HepG2 (cell line): ENCODE data around the gene EXOC6B. TPM values are rescaled to one million over a fixed set of nuclear protein-coding genes. Genes with fewer than 3 reads are reported as not detected.

Source experiments
- ATAC-seq: fragments of 200-7000 bp; cut with Tn5 transposase; 3 replicates; pipeline ENCODE4 v1.9.1; 2020; ENCODE audit warnings: mild to moderate bottlenecking, moderate library complexity
- BruUV-seq: library from RNA; stranded (reverse); fragments of 400-500 nt; replicated peaks from 2 replicates; lab custom pipeline; 2021; lab: Mats Ljungman, UMichigan
- CTCF ChIA-PET: fragments of 300-600 bp; formaldehyde crosslinking; extraction: SDS; loops from one replicate; lab custom pipeline; 2021; ENCODE audit warnings: low total read pairs, inconsistent platforms, low intra/inter-chr PET ratio; lab: Yijun Ruan, JAX
- POLR2A ChIA-PET: fragments of 350-600 bp; sonication (Branson Sonifier 250); formaldehyde crosslinking; loops from one replicate; lab custom pipeline; 2020; ENCODE audit warnings: antibody characterized with exemption, inconsistent platforms; lab: Yijun Ruan, JAX
- DNase-seq: peaks from one replicate; pipeline ENCODE4 v3.0.0-alpha.2; 2015; ENCODE audit warnings: low spot score
- FAIRE-seq: peaks from 3 replicates; lab custom pipeline; 2011; peaks lifted over from hg19 to GRCh38; lab: Jason Lieb, UNC
- H2AFZ ChIP-seq: one replicate; pipeline ENCODE4 v1.6.1; 2011; ENCODE audit warnings: low read length, inconsistent platforms
- H3K27ac ChIP-seq: fragments of 300-600 bp; 3 replicates; pipeline ENCODE4 v1.8.0; 2011; ENCODE audit warnings: mixed run types, mild to moderate bottlenecking, mixed read lengths, low read length, inconsistent platforms; ENCODE audit not compliant: insufficient read depth; ENCODE audit errors: extremely low read length
- H3K27me3 ChIP-seq, 2 experiments: fragments of 200-600 bp in 1 of 2; 2 replicates in 1 of 2; 3 replicates in 1 of 2; pipeline versions ENCODE4 v1.6.0 to v1.8.0; 2011; ENCODE audit warnings: low read length in 2 of 2, mild to moderate bottlenecking in 2 of 2, moderate library complexity in 2 of 2, inconsistent platforms in 1 of 2; ENCODE audit not compliant: insufficient read depth in 2 of 2, control insufficient read depth in 1 of 2
- H3K36me3 ChIP-seq, 2 experiments: fragments of 200-600 bp in 1 of 2; replicated peaks in 1 of 2; 2 replicates in 1 of 2; 3 replicates in 1 of 2; pipeline versions ENCODE4 v1.5.1 to v1.8.0; 2011; ENCODE audit warnings: low read length in 2 of 2, inconsistent platforms in 1 of 2; ENCODE audit not compliant: insufficient read depth in 2 of 2, control insufficient read depth in 1 of 2
- H3K4me1 ChIP-seq: 2 replicates; pipeline ENCODE4 v1.5.1; 2012; ENCODE audit warnings: low read length, inconsistent platforms; ENCODE audit not compliant: insufficient read depth
- H3K4me2 ChIP-seq: 2 replicates; pipeline ENCODE4 v1.6.0; 2011; ENCODE audit warnings: low read depth, low read length, inconsistent platforms
- H3K4me3 ChIP-seq, 3 experiments: fragments of 200-600 bp in 1 of 3; sonication (generic), shearing (Covaris generic) in 1 of 3; replicated peaks in 1 of 3; 2 replicates each; pipeline ENCODE4 v1.5.1; 2011 to 2016; ENCODE audit warnings: low read length in 3 of 3, inconsistent platforms in 2 of 3, low read depth in 2 of 3, mild to moderate bottlenecking in 2 of 3, control low read depth in 1 of 3, mixed read lengths in 1 of 3; ENCODE audit not compliant: insufficient read depth in 1 of 3
- H3K79me2 ChIP-seq: one replicate; pipeline ENCODE4 v1.6.1; 2011; ENCODE audit warnings: low read length, inconsistent platforms; ENCODE audit not compliant: insufficient read depth
- H3K9ac ChIP-seq: 2 replicates; pipeline ENCODE4 v1.6.0; 2011; ENCODE audit warnings: mild to moderate bottlenecking, low read depth, low read length, inconsistent platforms; ENCODE audit not compliant: insufficient read depth
- H3K9me3 ChIP-seq: 2 replicates; pipeline ENCODE4 v1.5.1; 2012; ENCODE audit warnings: mild to moderate bottlenecking, low read length
- H4K20me1 ChIP-seq: 2 replicates; pipeline ENCODE4 v1.6.0; 2011; ENCODE audit warnings: inconsistent platforms, mild to moderate bottlenecking, low read length, moderate library complexity; ENCODE audit not compliant: insufficient read depth
- ATRX ChIP-seq: sonication (generic); formaldehyde crosslinking; IDR thresholded peaks from 2 replicates; pipeline ENCODE4 v1.4.0; 2020; ENCODE audit warnings: missing genetic modification reagents, borderline replicate concordance
- CEBPB ChIP-seq: IDR thresholded peaks from 2 replicates; pipeline ENCODE4 v1.6.1; 2011; ENCODE audit warnings: low read depth, low read length, improper control_type of control experiment, borderline replicate concordance
- MNT ChIP-seq: fragments of 450-650 bp; IDR thresholded peaks from 2 replicates; pipeline ENCODE4 v1.6.1; 2016
- NFKB2 ChIP-seq: sonication (generic); formaldehyde crosslinking; IDR thresholded peaks from 2 replicates; pipeline ENCODE4 v1.4.0; 2020; ENCODE audit warnings: missing genetic modification reagents, borderline replicate concordance
- PRDM15 ChIP-seq: sonication (generic); formaldehyde crosslinking; IDR thresholded peaks from 2 replicates; pipeline ENCODE4 v1.4.0; 2020; ENCODE audit warnings: missing genetic modification reagents
- TARDBP ChIP-seq: sonication (generic); formaldehyde crosslinking; IDR thresholded peaks from 2 replicates; pipeline ENCODE4 v1.8.0; 2022; ENCODE audit warnings: mild to moderate bottlenecking, missing genetic modification reagents
- TFAP4 ChIP-seq: sonication (generic); IDR thresholded peaks from 2 replicates; pipeline ENCODE4 v1.6.1; 2016; ENCODE audit warnings: low read depth, borderline replicate concordance
- ZBTB46 ChIP-seq: sonication (generic); formaldehyde crosslinking; IDR thresholded peaks from 2 replicates; pipeline ENCODE4 v1.4.0; 2020; ENCODE audit warnings: mild to moderate bottlenecking, missing genetic modification reagents, borderline replicate concordance
- ZNF362 ChIP-seq: sonication (generic); formaldehyde crosslinking; IDR thresholded peaks from 2 replicates; pipeline ENCODE4 v1.4.0; 2020; ENCODE audit warnings: missing genetic modification reagents, mild to moderate bottlenecking, borderline replicate concordance
- WGBS: methylation state at CpG from one replicate; pipeline ENCODE4 v1.1.6; 2017; ENCODE audit warnings: low lambda C conversion rate; 5-methylcytosine and 5-hydroxymethylcytosine counted together
- in situ Hi-C: cut with HindIII; loops from 2 replicates; pipeline ENCODE4 v1.10.0; 2017; ENCODE audit warnings: low pct_unique_long_range_greater_than_20kb; ENCODE audit not compliant: extremely low pct_ligation_motif_present
- intact Hi-C: fragments of 100-400 bp; cut with micrococcal nuclease; formaldehyde crosslinking; loops from one replicate; pipeline ENCODE4 v1.10.0; 2022; ENCODE audit not compliant: unreplicated experiment
- polyA plus RNA-seq, 8 experiments: library from polyadenylated mRNA; depleted of rRNA in 3 of 8; stranded (reverse) in 7 of 8; unstranded in 1 of 8; fragments of >200 nt; fragmentation: Illumina TruSeq in 4 of 8; extraction: Trizol in 4 of 8; gene quantifications; 2 replicates each; pipeline versions ENCODE4 v1.2.1 to v1.2.3, GENCODE V29; 2011 to 2016; ENCODE audit warnings: low read depth in 4 of 8, missing spikeins in 1 of 8, mixed read lengths in 1 of 8; ENCODE audit not compliant: insufficient read depth in 1 of 8
- total RNA-seq, 5 experiments: library from RNA; depleted of rRNA; stranded (reverse); fragments of >200 nt; fragmentation: Illumina TruSeq; extraction: Trizol; gene quantifications; 2 replicates each; pipeline ENCODE4 v1.2.3, GENCODE V29; 2016; ENCODE audit warnings: low read depth in 1 of 5

EXOC6B gene
- total and polyA plus RNA-seq, 2 of the 13 experiments (the other 11 are each of a cell fraction or from before 2014, with no cell fraction given): 9.1 to 15.9 TPM

GRCh38 chr2:72141881-72142451 is 683.9 kb downstream of the EXOC6B start (continued):
- no peak for TF ChIP-seq CEBPB
- no peak for TF ChIP-seq TARDBP (CRISPR knock-in tag)
- TF ChIP-seq ZNF362 (CRISPR knock-in tag): no peak

- Histone ChIP-seq H3K4me3 (no peak overlapping the region), H3K4me1 (peaks cover 38% of the 10 kb centered on the region), H3K4me2 (no peak overlapping the region), H3K9ac (no peak overlapping the region), H3K36me3 (no peaks in the 10 kb centered on the region), H2AFZ (no peak overlapping the region)
- DNase-seq (no peak), ATAC-seq (no peak)
- BruUV-seq: no TSS peak
- WGBS: 67% methylated on average over 1 of the region's 5 CpGs
- TF ChIP-seq ATRX: no peak
- no peak for TF ChIP-seq MNT
- no peak for TF ChIP-seq ZBTB46 (CRISPR knock-in tag)
- TF ChIP-seq PRDM15 (CRISPR knock-in tag): no peak
- no peak for TF ChIP-seq TFAP4
- TF ChIP-seq NFKB2 (CRISPR knock-in tag): no peak
- TF ChIP-seq, all 625 proteins: peak for 0
- no peaks in the 10 kb centered on the region for H3K79me2 ChIP-seq
- H3K9me3 ChIP-seq: no peaks in the 10 kb centered on the region
- intact Hi-C loops (no loop called here), in situ Hi-C loops (loop anchor here (10.0 kb wide), 1 partner anchor 336 kb away; no protein-coding TSS in a partner anchor)
- H3K27ac ChIP-seq: no peak overlapping the region
- no peak for FAIRE-seq
- POLR2A ChIA-PET: no interaction called here
- peaks cover 17 to 84% of the 10 kb centered on the region in 2 experiments for H3K27me3 ChIP-seq
- H4K20me1 ChIP-seq: peaks cover 7% of the 10 kb centered on the region; the same call in 1 of the 2 replicates
- CTCF ChIA-PET: no interaction called here
These were observed 684.7 kb downstream of the EXOC6B start for GRCh38 chr2:72141032-72141645.
